Stimulated activated memory B cell treated with anti-CD40 and anti-IgM and Interleukin-4, amounts not matched to agents 10 μg/mL and 1 μg/mL and 100 μg/mL, for 72 hours (primary cell): ENCODE data around the gene RAB1B.
"Not testable (repeated sequence)": the region's sequence is repeated elsewhere in the genome, so short reads cannot be mapped to it uniquely, and the experiment has no call there.

ENCODE experiments used
- ATAC-seq: fragments of 150-1000 bp; cut with Tn5 transposase; 2 replicates; pipeline ENCODE4 v1.10.0; 2021
- H3K27ac Mint-ChIP-seq: one replicate; pipeline ENCODE4 v1.8.0; 2022; ENCODE audit warnings: mild to moderate bottlenecking, mixed read lengths
- H3K27me3 Mint-ChIP-seq: one replicate; pipeline ENCODE4 v1.8.0; 2022; ENCODE audit warnings: mixed read lengths
- H3K36me3 Mint-ChIP-seq: one replicate; pipeline ENCODE4 v1.8.0; 2022; ENCODE audit warnings: mixed read lengths
- H3K4me1 Mint-ChIP-seq: one replicate; pipeline ENCODE4 v1.8.0; 2022; ENCODE audit warnings: mixed read lengths
- H3K4me3 Mint-ChIP-seq: one replicate; pipeline ENCODE4 v1.8.0; 2022; ENCODE audit warnings: mild to moderate bottlenecking, moderate library complexity, mixed read lengths
- H3K9me3 Mint-ChIP-seq: one replicate; pipeline ENCODE4 v1.8.0; 2022; ENCODE audit warnings: mixed read lengths

The RAB1B gene

GRCh38 chr11:66291706-66292542, 23.5 kb downstream of the RAB1B start, which contains the start of gene TMEM151A:
TMEM151A (plus strand) TSS chr11:66291894; CDS start chr11:66292014, 120 bp downstream.
- ATAC-seq = no peak
- no peaks in the 10 kb centered on the region for H3K36me3 Mint-ChIP-seq
- peaks cover 41% of the 10 kb centered on the region for H3K4me1 Mint-ChIP-seq
- H3K9me3 Mint-ChIP-seq = no peaks in the 10 kb centered on the region
- H3K4me3 Mint-ChIP-seq = peak within 1 kb of the TSS; percentile 11
- H3K27ac Mint-ChIP-seq = no peak within 1 kb of the TSS
- peaks cover 39% of the 10 kb centered on the region for H3K27me3 Mint-ChIP-seq

GRCh38 chr11:66292543-66293332, 24.3 kb downstream of the RAB1B start:
- Mint-ChIP-seq H3K4me3 (no peak overlapping the region), H3K4me1 (peaks cover 33% of the 10 kb centered on the region), H3K27ac (no peak overlapping the region), H3K9me3 (no peaks in the 10 kb centered on the region), H3K27me3 (peaks cover 40% of the 10 kb centered on the region), H3K36me3 (no peaks in the 10 kb centered on the region)
- no peak for ATAC-seq

- Mint-ChIP-seq H3K36me3 (no peaks in the 10 kb centered on the region), H3K27me3 (peaks cover 40% of the 10 kb centered on the region), H3K9me3 (no peaks in the 10 kb centered on the region), H3K4me3 (peak overlapping the region; percentile 39), H3K4me1 (peaks cover 27% of the 10 kb centered on the region), H3K27ac (no peak overlapping the region)
- ATAC-seq = no peak
Measured at GRCh38 chr11:66293352-66293751, 24.9 kb downstream of the RAB1B start.

GRCh38 chr11:66293777-66294625, 25.6 kb downstream of the RAB1B start:
- H3K9me3 Mint-ChIP-seq = no peaks in the 10 kb centered on the region
- H3K4me1 Mint-ChIP-seq = peaks cover 24% of the 10 kb centered on the region
- H3K4me3 Mint-ChIP-seq = no peak overlapping the region
- no peak for ATAC-seq
- no peaks in the 10 kb centered on the region for H3K36me3 Mint-ChIP-seq
- H3K27me3 Mint-ChIP-seq = peaks cover 40% of the 10 kb centered on the region
- H3K27ac Mint-ChIP-seq = no peak overlapping the region

GRCh38 chr11:66294626-66295620, 26.5 kb downstream of the RAB1B start:
- peaks cover 18% of the 10 kb centered on the region for H3K4me1 Mint-ChIP-seq
- no peaks in the 10 kb centered on the region for H3K36me3 Mint-ChIP-seq
- ATAC-seq = no peak
- H3K27me3 Mint-ChIP-seq = peaks cover 40% of the 10 kb centered on the region
- H3K9me3 Mint-ChIP-seq = no peaks in the 10 kb centered on the region
- no peak overlapping the region for H3K27ac Mint-ChIP-seq
- no peak overlapping the region for H3K4me3 Mint-ChIP-seq

- ATAC-seq = no peak
- Mint-ChIP-seq H3K9me3 (no peaks in the 10 kb centered on the region), H3K36me3 (no peaks in the 10 kb centered on the region), H3K27me3 (peaks cover 34% of the 10 kb centered on the region), H3K27ac (no peak overlapping the region), H3K4me3 (no peak overlapping the region), H3K4me1 (peaks cover 4% of the 10 kb centered on the region)
Measured at GRCh38 chr11:66297610-66298009, 29.2 kb downstream of the RAB1B start.

GRCh38 chr11:66299186-66299585, 30.7 kb downstream of the RAB1B start:
- Mint-ChIP-seq H3K27ac (no peak overlapping the region), H3K36me3 (no peaks in the 10 kb centered on the region), H3K9me3 (no peaks in the 10 kb centered on the region), H3K27me3 (peaks cover 19% of the 10 kb centered on the region), H3K4me3 (no peak overlapping the region), H3K4me1 (no peaks in the 10 kb centered on the region)
- no peak for ATAC-seq

- no peak overlapping the region for H3K4me3 Mint-ChIP-seq
- no peaks in the 10 kb centered on the region for H3K4me1 Mint-ChIP-seq
- H3K36me3 Mint-ChIP-seq = no peaks in the 10 kb centered on the region
- no peaks in the 10 kb centered on the region for H3K9me3 Mint-ChIP-seq
- ATAC-seq = no peak
- H3K27me3 Mint-ChIP-seq = no peaks in the 10 kb centered on the region
- no peak overlapping the region for H3K27ac Mint-ChIP-seq
Measured at GRCh38 chr11:66302656-66303055, 34.2 kb downstream of the RAB1B start.

GRCh38 chr11:66309475-66309874, 41.0 kb downstream of the RAB1B start:
- ATAC-seq = no peak
- no peaks in the 10 kb centered on the region for H3K27me3 Mint-ChIP-seq
- no peaks in the 10 kb centered on the region for H3K9me3 Mint-ChIP-seq
- no peak overlapping the region for H3K4me3 Mint-ChIP-seq
- no peaks in the 10 kb centered on the region for H3K36me3 Mint-ChIP-seq
- peaks cover 14% of the 10 kb centered on the region for H3K4me1 Mint-ChIP-seq
- no peak overlapping the region for H3K27ac Mint-ChIP-seq

- H3K4me1 Mint-ChIP-seq = peaks cover 16% of the 10 kb centered on the region
- H3K36me3 Mint-ChIP-seq = no peaks in the 10 kb centered on the region
- no peaks in the 10 kb centered on the region for H3K9me3 Mint-ChIP-seq
- no peak overlapping the region for H3K4me3 Mint-ChIP-seq
- no peak for ATAC-seq
- no peak overlapping the region for H3K27ac Mint-ChIP-seq
- H3K27me3 Mint-ChIP-seq = no peaks in the 10 kb centered on the region
Measured at GRCh38 chr11:66310324-66310723, 41.9 kb downstream of the RAB1B start.

- not testable (repeated sequence) for ATAC-seq, H3K27me3 Mint-ChIP-seq, H3K4me3 Mint-ChIP-seq, H3K36me3 Mint-ChIP-seq, H3K9me3 Mint-ChIP-seq
- Mint-ChIP-seq H3K27ac (peak overlapping the region; percentile 84), H3K4me1 (peaks cover 19% of the 10 kb centered on the region)
Measured at GRCh38 chr11:66310803-66311440, 42.5 kb downstream of the RAB1B start.

- Mint-ChIP-seq H3K36me3 (no peaks in the 10 kb centered on the region), H3K4me3 (peak overlapping the region; percentile 87), H3K4me1 (peaks cover 19% of the 10 kb centered on the region), H3K27me3 (no peaks in the 10 kb centered on the region), H3K9me3 (no peaks in the 10 kb centered on the region), H3K27ac (peak overlapping the region; percentile 84)
- no peak for ATAC-seq
Measured at GRCh38 chr11:66311470-66311964, 43.1 kb downstream of the RAB1B start.

- Mint-ChIP-seq H3K36me3 (no peaks in the 10 kb centered on the region), H3K4me3 (peak overlapping the region; percentile 87), H3K4me1 (peaks cover 19% of the 10 kb centered on the region), H3K27ac (peak overlapping the region; percentile 84), H3K9me3 (no peaks in the 10 kb centered on the region), H3K27me3 (no peaks in the 10 kb centered on the region)
- ATAC-seq = peak; percentile 87
Measured at GRCh38 chr11:66311965-66312548, 43.6 kb downstream of the RAB1B start.
